ENCODE results near the gene TAMALIN. TPM values are rescaled to one million over a fixed set of nuclear protein-coding genes. Genes with fewer than 3 reads are reported as not detected.

TAMALIN gene
- total RNA-seq, 1 experiment from 2014 or later: not detected

DNA sequence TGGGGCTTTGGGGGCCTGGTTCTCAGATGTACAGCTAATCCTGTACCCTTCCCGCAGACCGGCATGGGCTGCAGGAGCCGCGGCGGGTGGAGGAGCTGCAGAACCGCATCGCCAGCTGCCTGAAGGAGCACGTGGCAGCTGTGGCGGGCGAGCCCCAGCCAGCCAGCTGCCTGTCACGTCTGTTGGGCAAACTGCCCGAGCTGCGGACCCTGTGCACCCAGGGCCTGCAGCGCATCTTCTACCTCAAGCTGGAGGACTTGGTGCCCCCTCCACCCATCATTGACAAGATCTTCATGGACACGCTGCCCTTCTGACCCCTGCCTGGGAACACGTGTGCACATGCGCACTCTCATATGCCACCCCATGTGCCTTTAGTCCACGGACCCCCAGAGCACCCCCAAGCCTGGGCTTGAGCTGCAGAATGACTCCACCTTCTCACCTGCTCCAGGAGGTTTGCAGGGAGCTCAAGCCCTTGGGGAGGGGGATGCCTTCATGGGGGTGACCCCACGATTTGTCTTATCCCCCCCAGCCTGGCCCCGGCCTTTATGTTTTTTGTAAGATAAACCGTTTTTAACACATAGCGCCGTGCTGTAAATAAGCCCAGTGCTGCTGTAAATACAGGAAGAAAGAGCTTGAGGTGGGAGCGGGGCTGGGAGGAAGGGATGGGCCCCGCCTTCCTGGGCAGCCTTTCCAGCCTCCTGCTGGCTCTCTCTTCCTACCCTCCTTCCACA is 52.0 kb downstream of the TAMALIN start:
- DNase-seq: no peak
- H3K4me3 Mint-ChIP-seq (ENCODE audit: low read depth, unreplicated experiment): no peak overlapping the region

GRCh38 chr12:52059582-52060497 is 53.1 kb downstream of the TAMALIN start:
- peaks cover 25% of the 10 kb centered on the region for H3K36me3 Mint-ChIP-seq (ENCODE audit: insufficient read depth, unreplicated experiment)
- H3K27me3 Mint-ChIP-seq (ENCODE audit: unreplicated experiment): no peaks in the 10 kb centered on the region
- no TSS peak for BruUV-seq (replicated peaks)
- CTCF ChIA-PET: interaction anchor here (1.3 kb wide), 2 partner anchors 34 to 60 kb away, joined by 3 to 4 read pairs; no protein-coding TSS in a partner anchor
- no peak for DNase-seq
- TF ChIP-seq, protein P1, sequence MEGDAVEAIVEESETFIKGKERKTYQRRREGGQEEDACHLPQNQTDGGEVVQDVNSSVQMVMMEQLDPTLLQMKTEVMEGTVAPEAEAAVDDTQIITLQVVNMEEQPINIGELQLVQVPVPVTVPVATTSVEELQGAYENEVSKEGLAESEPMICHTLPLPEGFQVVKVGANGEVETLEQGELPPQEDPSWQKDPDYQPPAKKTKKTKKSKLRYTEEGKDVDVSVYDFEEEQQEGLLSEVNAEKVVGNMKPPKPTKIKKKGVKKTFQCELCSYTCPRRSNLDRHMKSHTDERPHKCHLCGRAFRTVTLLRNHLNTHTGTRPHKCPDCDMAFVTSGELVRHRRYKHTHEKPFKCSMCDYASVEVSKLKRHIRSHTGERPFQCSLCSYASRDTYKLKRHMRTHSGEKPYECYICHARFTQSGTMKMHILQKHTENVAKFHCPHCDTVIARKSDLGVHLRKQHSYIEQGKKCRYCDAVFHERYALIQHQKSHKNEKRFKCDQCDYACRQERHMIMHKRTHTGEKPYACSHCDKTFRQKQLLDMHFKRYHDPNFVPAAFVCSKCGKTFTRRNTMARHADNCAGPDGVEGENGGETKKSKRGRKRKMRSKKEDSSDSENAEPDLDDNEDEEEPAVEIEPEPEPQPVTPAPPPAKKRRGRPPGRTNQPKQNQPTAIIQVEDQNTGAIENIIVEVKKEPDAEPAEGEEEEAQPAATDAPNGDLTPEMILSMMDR (IDR thresholded peaks at IDR 0.05; ENCODE audit: unreplicated experiment): no peak
- H3K4me1 Mint-ChIP-seq (ENCODE audit: low read depth, unreplicated experiment): no peaks in the 10 kb centered on the region
- intact Hi-C loops (cut with micrococcal nuclease; ENCODE audit: unreplicated experiment): no loop called here
- H3K9me3 Mint-ChIP-seq (ENCODE audit: low read depth, unreplicated experiment): no peaks in the 10 kb centered on the region
- H3K27ac Mint-ChIP-seq (ENCODE audit: unreplicated experiment): no peak overlapping the region
- no peak overlapping the region for H3K4me3 Mint-ChIP-seq (ENCODE audit: low read depth, unreplicated experiment)

More for the DNA sequence above, 52.0 kb downstream of the TAMALIN start:
- BruUV-seq (replicated peaks): no TSS peak
- intact Hi-C loops (cut with micrococcal nuclease; ENCODE audit: unreplicated experiment): no loop called here
- no peaks in the 10 kb centered on the region for H3K4me1 Mint-ChIP-seq (ENCODE audit: low read depth, unreplicated experiment)
- no peak overlapping the region for H3K27ac Mint-ChIP-seq (ENCODE audit: unreplicated experiment)
- H3K27me3 Mint-ChIP-seq (ENCODE audit: unreplicated experiment): no peaks in the 10 kb centered on the region
- H3K36me3 Mint-ChIP-seq (ENCODE audit: insufficient read depth, unreplicated experiment): peaks cover 35% of the 10 kb centered on the region
- no peaks in the 10 kb centered on the region for H3K9me3 Mint-ChIP-seq (ENCODE audit: low read depth, unreplicated experiment)
- TF ChIP-seq, protein P1 (IDR thresholded peaks at IDR 0.05; ENCODE audit: unreplicated experiment): no peak
- CTCF ChIA-PET: interaction anchor here (1.3 kb wide), 2 partner anchors 33 to 61 kb away, joined by 3 to 4 read pairs; no protein-coding TSS in a partner anchor

GRCh38 chr12:52060498-52061177 is 53.9 kb downstream of the TAMALIN start:
- no peak overlapping the region for H3K27ac Mint-ChIP-seq (ENCODE audit: unreplicated experiment)
- no peaks in the 10 kb centered on the region for H3K4me1 Mint-ChIP-seq (ENCODE audit: low read depth, unreplicated experiment)
- no peaks in the 10 kb centered on the region for H3K9me3 Mint-ChIP-seq (ENCODE audit: low read depth, unreplicated experiment)
- no peak for DNase-seq
- TF ChIP-seq, protein P1 (IDR thresholded peaks at IDR 0.05; ENCODE audit: unreplicated experiment): no peak
- H3K27me3 Mint-ChIP-seq (ENCODE audit: unreplicated experiment): no peaks in the 10 kb centered on the region
- H3K4me3 Mint-ChIP-seq (ENCODE audit: low read depth, unreplicated experiment): no peak overlapping the region
- peaks cover 17% of the 10 kb centered on the region for H3K36me3 Mint-ChIP-seq (ENCODE audit: insufficient read depth, unreplicated experiment)
- CTCF ChIA-PET: no interaction called here
- no TSS peak for BruUV-seq (replicated peaks)
- intact Hi-C loops (cut with micrococcal nuclease; ENCODE audit: unreplicated experiment): no loop called here

GRCh38 chr12:52061470-52062166 is 54.9 kb downstream of the TAMALIN start:
- no TSS peak for BruUV-seq (replicated peaks)
- CTCF ChIA-PET: no interaction called here
- intact Hi-C loops (cut with micrococcal nuclease; ENCODE audit: unreplicated experiment): no loop called here
- Mint-ChIP-seq H3K9me3 (ENCODE audit: low read depth, unreplicated experiment) (no peaks in the 10 kb centered on the region), H3K27ac (ENCODE audit: unreplicated experiment) (no peak overlapping the region), H3K36me3 (ENCODE audit: insufficient read depth, unreplicated experiment) (peaks cover 15% of the 10 kb centered on the region), H3K4me1 (ENCODE audit: low read depth, unreplicated experiment) (no peaks in the 10 kb centered on the region), H3K27me3 (ENCODE audit: unreplicated experiment) (peaks cover 7% of the 10 kb centered on the region), H3K4me3 (ENCODE audit: low read depth, unreplicated experiment) (no peak overlapping the region)
- TF ChIP-seq, protein P1 (IDR thresholded peaks at IDR 0.05; ENCODE audit: unreplicated experiment): no peak
- peak; percentile 62 for DNase-seq
